GM23338 (cell line): ENCODE results near the gene EPHA3. TPM values are rescaled to one million over a fixed set of nuclear protein-coding genes. Genes with fewer than 3 reads are reported as not detected.

Source experiments
- ATAC-seq: fragments of 200-7000 bp; cut with Tn5 transposase; 3 replicates; pipeline ENCODE4 v1.9.1; 2020
- DNase-seq: peaks from one replicate; pipeline ENCODE4 v3.0.0-alpha.2; 2015; ENCODE audit warnings: low spot score
- H2AFZ ChIP-seq: fragments of 200-600 bp; sonication (generic); 2 replicates; pipeline ENCODE4 v1.8.0; 2016; ENCODE audit warnings: antibody characterized with exemption, mild to moderate bottlenecking, moderate library complexity
- H3F3A ChIP-seq: fragments of 200-600 bp; sonication (generic); replicated peaks from 2 replicates; pipeline ENCODE4 v1.8.0; 2017; ENCODE audit warnings: antibody characterized with exemption, mixed run types, low read depth
- H3K27ac ChIP-seq: fragments of 200-600 bp; sonication (generic); 2 replicates; pipeline ENCODE4 v1.6.1; 2016; ENCODE audit warnings: low read depth
- H3K27me3 ChIP-seq: fragments of 200-600 bp; sonication (generic); 2 replicates; pipeline ENCODE4 v1.8.0; 2016; ENCODE audit warnings: mild to moderate bottlenecking, mixed run types, moderate library complexity; ENCODE audit not compliant: insufficient read depth
- H3K36me3 ChIP-seq: fragments of 200-600 bp; sonication (generic); 2 replicates; pipeline ENCODE4 v1.8.0; 2016; ENCODE audit warnings: mild to moderate bottlenecking; ENCODE audit not compliant: insufficient read depth
- H3K4me1 ChIP-seq: fragments of 200-600 bp; sonication (generic); 2 replicates; pipeline ENCODE4 v1.8.0; 2016; ENCODE audit warnings: mild to moderate bottlenecking, moderate library complexity; ENCODE audit not compliant: insufficient read depth
- H3K4me2 ChIP-seq: fragments of 200-600 bp; sonication (generic); 2 replicates; pipeline ENCODE4 v1.7.1; 2017; ENCODE audit warnings: mixed run types
- H3K4me3 ChIP-seq: fragments of 200-600 bp; sonication (generic); 2 replicates; pipeline ENCODE4 v1.6.1; 2016; ENCODE audit warnings: mixed run types
- H3K79me2 ChIP-seq: fragments of 200-600 bp; sonication (generic); replicated peaks from 2 replicates; pipeline ENCODE4 v1.8.0; 2017; ENCODE audit warnings: mild to moderate bottlenecking; ENCODE audit not compliant: insufficient read depth
- H3K9me2 ChIP-seq: fragments of 200-600 bp; sonication (generic); 2 replicates; pipeline ENCODE4 v1.8.0; 2017; ENCODE audit not compliant: insufficient read depth
- H4K20me1 ChIP-seq: fragments of 200-600 bp; sonication (generic); replicated peaks from 2 replicates; pipeline ENCODE4 v1.8.0; 2017; ENCODE audit warnings: mild to moderate bottlenecking; ENCODE audit not compliant: insufficient read depth
- H3K27ac Mint-ChIP-seq: 2 replicates; pipeline ENCODE4 v1.8.0; 2020; ENCODE audit warnings: inconsistent platforms, mild to moderate bottlenecking, moderate library complexity, mixed read lengths
- H3K27me3 Mint-ChIP-seq: 3 replicates; pipeline ENCODE4 v1.8.0; 2022; ENCODE audit warnings: low read depth, mild to moderate bottlenecking, moderate library complexity, mixed read lengths, inconsistent platforms; ENCODE audit not compliant: insufficient read depth, poor library complexity
- H3K36me3 Mint-ChIP-seq: 3 replicates; pipeline ENCODE4 v1.8.0; 2021; ENCODE audit warnings: low read depth, mild to moderate bottlenecking, inconsistent platforms, moderate library complexity, mixed read lengths
- H3K4me1 Mint-ChIP-seq: 3 replicates; pipeline ENCODE4 v1.8.0; 2020; ENCODE audit warnings: mild to moderate bottlenecking, inconsistent platforms, mixed read lengths
- H3K4me3 Mint-ChIP-seq: 3 replicates; pipeline ENCODE4 v1.8.0; 2021; ENCODE audit warnings: moderate library complexity, mild to moderate bottlenecking, inconsistent platforms, mixed read lengths
- H3K9me3 Mint-ChIP-seq: 3 replicates; pipeline ENCODE4 v1.8.0; 2020; ENCODE audit warnings: moderate library complexity, mild to moderate bottlenecking, inconsistent platforms, mixed read lengths
- CREB1 ChIP-seq: fragments of 250-450 bp; sonication (Bioruptor Pico); IDR thresholded peaks from 2 replicates; pipeline ENCODE4 v1.5.0; 2020; ENCODE audit warnings: low read depth, mild to moderate bottlenecking, moderate library complexity
- EZH2 ChIP-seq: fragments of 200-600 bp; sonication (generic); IDR thresholded peaks from one replicate; pipeline ENCODE4 v1.8.0; 2017; ENCODE audit warnings: antibody characterized with exemption, mild to moderate bottlenecking, low read depth; ENCODE audit not compliant: unreplicated experiment
- JUNB ChIP-seq: IDR thresholded peaks from one replicate; pipeline ENCODE4 v1.6.1; 2016; ENCODE audit warnings: antibody characterized with exemption; ENCODE audit not compliant: unreplicated experiment
- NANOG ChIP-seq: IDR thresholded peaks from 2 replicates; pipeline ENCODE4 v1.6.1; 2016; ENCODE audit warnings: antibody characterized with exemption, borderline replicate concordance
- POLR2AphosphoS5 ChIP-seq: IDR thresholded peaks from 2 replicates; pipeline ENCODE4 v1.6.1; 2016; ENCODE audit warnings: antibody characterized with exemption, low read depth
- STAT1 ChIP-seq: IDR thresholded peaks from one replicate; pipeline ENCODE4 v1.6.1; 2016; ENCODE audit warnings: antibody characterized with exemption; ENCODE audit not compliant: unreplicated experiment
- ZNF331 ChIP-seq: fragments of 250-450 bp; sonication (Bioruptor Pico); IDR thresholded peaks from 2 replicates; pipeline ENCODE4 v1.5.0; 2020; ENCODE audit warnings: low read depth, mild to moderate bottlenecking, moderate library complexity
- polyA plus RNA-seq: library from polyadenylated mRNA; unstranded; fragments of >200 nt; fragmentation: Nextera tagmentation; extraction: Ambion mirVana; gene quantifications from 2 replicates; pipeline ENCODE4 v1.2.1, GENCODE V29; 2016
- total RNA-seq: library from RNA; depleted of rRNA; stranded (reverse); fragments of >200 nt; shearing (Covaris generic); gene quantifications from 2 replicates; pipeline ENCODE4 v1.2.3, GENCODE V29; 2014
- TF ChIP-seq, protein P1 (sequence below): IDR thresholded peaks from 2 replicates; pipeline ENCODE4 v1.6.1; 2016; ENCODE audit warnings: antibody characterized with exemption
- TF ChIP-seq, protein P2 (sequence below), 2 experiments: fragments of 200-600 bp in 1 of 2; sonication (generic) in 1 of 2; conservative IDR thresholded peaks; 2 replicates each; pipeline versions ENCODE4 v1.5.1 to v1.6.1; 2016 to 2017; ENCODE audit warnings: antibody characterized with exemption in 2 of 2, low read depth in 2 of 2, mild to moderate bottlenecking in 2 of 2, moderate library complexity in 1 of 2

Gene EPHA3
- total and polyA plus RNA-seq, 2 experiments from 2014 or later, result 0.05 to 0.21 TPM

DNA sequence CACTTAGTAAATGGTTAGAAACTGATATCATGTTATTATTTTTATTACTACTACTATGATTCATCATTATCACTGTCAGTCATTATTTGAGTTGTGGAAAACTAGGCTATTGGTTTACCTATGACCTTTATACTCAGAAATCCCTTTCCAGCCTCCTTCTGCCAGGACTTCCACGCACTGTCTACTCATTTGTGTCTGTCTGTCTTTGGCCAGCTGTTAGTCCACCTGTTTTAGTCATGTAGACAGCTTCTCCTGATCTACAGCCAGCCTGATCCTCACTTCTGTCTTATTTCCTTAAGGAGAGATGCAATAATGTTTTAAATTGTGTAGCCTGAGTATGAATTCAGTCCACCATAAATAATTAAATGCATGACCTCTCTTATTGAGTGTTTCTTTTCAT, 162.8 kb downstream of the EPHA3 start (continued):
- no peak for TF ChIP-seq NANOG

- TF ChIP-seq NANOG, result no peak
- no peak for TF ChIP-seq JUNB
- TF ChIP-seq, protein P1, sequence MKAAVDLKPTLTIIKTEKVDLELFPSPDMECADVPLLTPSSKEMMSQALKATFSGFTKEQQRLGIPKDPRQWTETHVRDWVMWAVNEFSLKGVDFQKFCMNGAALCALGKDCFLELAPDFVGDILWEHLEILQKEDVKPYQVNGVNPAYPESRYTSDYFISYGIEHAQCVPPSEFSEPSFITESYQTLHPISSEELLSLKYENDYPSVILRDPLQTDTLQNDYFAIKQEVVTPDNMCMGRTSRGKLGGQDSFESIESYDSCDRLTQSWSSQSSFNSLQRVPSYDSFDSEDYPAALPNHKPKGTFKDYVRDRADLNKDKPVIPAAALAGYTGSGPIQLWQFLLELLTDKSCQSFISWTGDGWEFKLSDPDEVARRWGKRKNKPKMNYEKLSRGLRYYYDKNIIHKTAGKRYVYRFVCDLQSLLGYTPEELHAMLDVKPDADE, result no peak
- TF ChIP-seq CREB1, result no peak
- no peak for TF ChIP-seq ZNF331 (CRISPR knock-in tag)
- TF ChIP-seq POLR2AphosphoS5, result no peak
- TF ChIP-seq EZH2, result no peak
- TF ChIP-seq, protein P2, sequence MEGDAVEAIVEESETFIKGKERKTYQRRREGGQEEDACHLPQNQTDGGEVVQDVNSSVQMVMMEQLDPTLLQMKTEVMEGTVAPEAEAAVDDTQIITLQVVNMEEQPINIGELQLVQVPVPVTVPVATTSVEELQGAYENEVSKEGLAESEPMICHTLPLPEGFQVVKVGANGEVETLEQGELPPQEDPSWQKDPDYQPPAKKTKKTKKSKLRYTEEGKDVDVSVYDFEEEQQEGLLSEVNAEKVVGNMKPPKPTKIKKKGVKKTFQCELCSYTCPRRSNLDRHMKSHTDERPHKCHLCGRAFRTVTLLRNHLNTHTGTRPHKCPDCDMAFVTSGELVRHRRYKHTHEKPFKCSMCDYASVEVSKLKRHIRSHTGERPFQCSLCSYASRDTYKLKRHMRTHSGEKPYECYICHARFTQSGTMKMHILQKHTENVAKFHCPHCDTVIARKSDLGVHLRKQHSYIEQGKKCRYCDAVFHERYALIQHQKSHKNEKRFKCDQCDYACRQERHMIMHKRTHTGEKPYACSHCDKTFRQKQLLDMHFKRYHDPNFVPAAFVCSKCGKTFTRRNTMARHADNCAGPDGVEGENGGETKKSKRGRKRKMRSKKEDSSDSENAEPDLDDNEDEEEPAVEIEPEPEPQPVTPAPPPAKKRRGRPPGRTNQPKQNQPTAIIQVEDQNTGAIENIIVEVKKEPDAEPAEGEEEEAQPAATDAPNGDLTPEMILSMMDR (conservative IDR thresholded peaks at IDR 0.05; ENCODE audit: low read depth in 2 of 2), result no peak
- Mint-ChIP-seq H3K27me3 (peaks cover 2% of the 10 kb centered on the region), H3K4me1 (peaks cover 38% of the 10 kb centered on the region), H3K4me3 (no peak overlapping the region), H3K9me3 (no peaks in the 10 kb centered on the region), H3K27ac (no peak overlapping the region), H3K36me3 (no peaks in the 10 kb centered on the region)
- Histone ChIP-seq H3K4me2 (no peak overlapping the region), H3K27me3 (no peaks in the 10 kb centered on the region), H3K27ac (no peak overlapping the region), H3F3A (no peaks in the 10 kb centered on the region), H4K20me1 (no peaks in the 10 kb centered on the region), H3K36me3 (no peaks in the 10 kb centered on the region), H3K4me3 (no peak overlapping the region), H3K79me2 (no peaks in the 10 kb centered on the region), H2AFZ (no peak overlapping the region), H3K9me2 (no peaks in the 10 kb centered on the region), H3K4me1 (peaks cover 23% of the 10 kb centered on the region)
- no peak for ATAC-seq
- no peak for DNase-seq
Observed at GRCh38 chr3:89275001-89275400, 167.6 kb downstream of the EPHA3 start.

DNA sequence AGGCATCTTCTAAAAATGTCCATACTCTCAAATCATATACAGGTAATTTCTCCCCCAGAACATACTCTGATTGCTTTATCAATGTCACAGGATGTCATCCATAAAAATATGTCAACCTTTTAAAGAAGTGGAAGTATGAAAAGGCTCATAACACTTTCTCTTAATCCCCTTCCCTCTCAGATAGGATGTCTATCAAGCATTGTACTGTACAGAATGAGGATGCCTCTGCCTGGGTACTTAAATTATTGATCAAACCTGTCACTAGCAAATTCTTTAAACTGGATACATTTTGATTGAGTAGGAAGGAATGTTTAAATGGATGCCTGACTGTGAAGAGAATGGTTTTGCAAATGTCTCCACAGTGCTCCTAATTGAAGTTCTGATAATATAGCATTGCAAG, 168.7 kb downstream of the EPHA3 start:
- no peak overlapping the region for H3K4me3 Mint-ChIP-seq
- H3K9me3 Mint-ChIP-seq, result no peaks in the 10 kb centered on the region
- peaks cover 2% of the 10 kb centered on the region for H3K27me3 Mint-ChIP-seq
- H3K27ac ChIP-seq, result no peak overlapping the region
- H2AFZ ChIP-seq, result no peak overlapping the region
- H3K4me1 Mint-ChIP-seq, result peaks cover 38% of the 10 kb centered on the region
- ATAC-seq (no peak), DNase-seq (no peak)
- no peaks in the 10 kb centered on the region for H3K79me2 ChIP-seq
- H3K36me3 ChIP-seq, result no peaks in the 10 kb centered on the region
- H3K36me3 Mint-ChIP-seq, result no peaks in the 10 kb centered on the region
- H3K27me3 ChIP-seq, result no peaks in the 10 kb centered on the region
- no peaks in the 10 kb centered on the region for H3F3A ChIP-seq
- H3K9me2 ChIP-seq, result no peaks in the 10 kb centered on the region
- peak overlapping the region; percentile 14; the same call in 1 of the 2 replicates for H3K4me2 ChIP-seq
- H3K27ac Mint-ChIP-seq, result no peak overlapping the region
- H3K4me3 ChIP-seq, result no peak overlapping the region
- no peaks in the 10 kb centered on the region for H4K20me1 ChIP-seq
- peaks cover 23% of the 10 kb centered on the region for H3K4me1 ChIP-seq
- TF ChIP-seq ZNF331 (CRISPR knock-in tag) (no peak), JUNB (no peak), STAT1 (no peak)
- TF ChIP-seq, protein P2 (conservative IDR thresholded peaks at IDR 0.05; ENCODE audit: low read depth in 2 of 2), result no peak
